ENCODE results near the gene SKI. TPM values are rescaled to one million over a fixed set of nuclear protein-coding genes. Genes with fewer than 3 reads are reported as not detected.

The SKI gene
- total RNA-seq, 1 experiment from 2014 or later = 89.5 TPM

- Mint-ChIP-seq H3K4me3 (no peak overlapping the region), H3K4me1 (peaks cover 37 to 42% of the 10 kb centered on the region in 2 experiments), H3K27me3 (ENCODE audit: low read depth) (no peaks in the 10 kb centered on the region), H3K9me3 (no peaks in the 10 kb centered on the region), H3K36me3 (ENCODE audit: insufficient read depth in 1 of 3, low read depth in 3 of 3) (0 out of 7 replicates have a peak, but pooled peaks cover 0 to 4% (median 0%) of the 10 kb centered on the region in 3 experiments), H3K27ac (peak overlapping the region; percentile 28 to 61 (median 52); a peak in 3 of 7 replicates)
- no CpG with 5 or more reads among the region's 27 CpGs for WGBS (ENCODE audit: extremely low coverage, insufficient read length, low lambda C conversion rate)
- H3T11ph ChIP-seq (ENCODE audit: low read length) = no peak overlapping the region
- no peak overlapping the region for H4K5ac ChIP-seq (ENCODE audit: insufficient read length, low read depth, low read length)
- H2AFZ ChIP-seq (ENCODE audit: low read length) = no peak overlapping the region
- no peaks in the 10 kb centered on the region for H3K9me3 ChIP-seq (ENCODE audit: control insufficient read depth, low read depth, low read length)
- no peaks in the 10 kb centered on the region for H3K79me1 ChIP-seq (ENCODE audit: insufficient read depth, low read depth, low read length, poor library complexity, severe bottlenecking)
- no peak overlapping the region for H3K27ac ChIP-seq (ENCODE audit: insufficient read length, low read depth, low read length)
- no peak overlapping the region; the same call in 1 of the 2 replicates for H2BK15ac ChIP-seq (ENCODE audit: low read depth, low read length)
- H2AK5ac ChIP-seq (ENCODE audit: insufficient read length, low read length) = no peak overlapping the region
- H3K9ac ChIP-seq (ENCODE audit: extremely low read depth, insufficient read length, low read length) = no peak overlapping the region
- H3K23ac ChIP-seq (ENCODE audit: insufficient read length, low read depth, low read length) = no peak overlapping the region
- no peak overlapping the region for H3K56ac ChIP-seq (ENCODE audit: insufficient read length, low read depth, low read length)
- H4K91ac ChIP-seq (ENCODE audit: insufficient read length, low read depth, low read length) = no peak overlapping the region
- DNase-seq = peak; percentile 36
- no peaks in the 10 kb centered on the region for H3K23me2 ChIP-seq (ENCODE audit: insufficient read length, low read depth, low read length, poor library complexity, severe bottlenecking)
- no peak overlapping the region for H2BK5ac ChIP-seq (ENCODE audit: insufficient read length, low read length)
- H3K4me1 ChIP-seq (ENCODE audit: insufficient read depth, low read length) = no peaks in the 10 kb centered on the region
- H3K4ac ChIP-seq (ENCODE audit: low read depth, low read length) = no peak overlapping the region
- H2BK120ac ChIP-seq (ENCODE audit: low read depth, low read length, poor library complexity, severe bottlenecking) = no peak overlapping the region
- no peak overlapping the region for H3K4me2 ChIP-seq (ENCODE audit: insufficient read depth, insufficient read length, low read length)
- no peak overlapping the region for H4K8ac ChIP-seq (replicated peaks; ENCODE audit: insufficient read length, low read depth, low read length)
- no peaks in the 10 kb centered on the region for H3K27me3 ChIP-seq (ENCODE audit: insufficient read depth, low read length)
- H4K20me1 ChIP-seq (ENCODE audit: control insufficient read depth, insufficient read depth, insufficient read length) = peaks cover 10% of the 10 kb centered on the region
- no peak overlapping the region for H3K18ac ChIP-seq (ENCODE audit: insufficient read length, low read depth, low read length)
- TF ChIP-seq CTCF (conservative IDR thresholded peaks at IDR 0.05) = no peak
- no peak overlapping the region for H2BK20ac ChIP-seq (ENCODE audit: low read depth, low read length, poor library complexity, severe bottlenecking)
- H3K14ac ChIP-seq (ENCODE audit: insufficient read depth, low read length) = peak overlapping the region; percentile 40; the same call in 1 of the 2 replicates
- H3K79me2 ChIP-seq (ENCODE audit: insufficient read depth, low read length) = peaks cover 77% of the 10 kb centered on the region
- no peak overlapping the region for H2BK12ac ChIP-seq (ENCODE audit: insufficient read length, low read depth, low read length)
These were observed 42.4 kb downstream of the SKI start for GRCh38 chr1:2270260-2271100.
